SK-N-MC (cell line): ENCODE measurements around the gene FILIP1.

Experiments used
- EZH2 ChIP-seq: fragments of 200-600 bp; sonication (generic); IDR thresholded peaks from one replicate; pipeline ENCODE4 v1.6.1; 2017; ENCODE audit warnings: antibody characterized with exemption
- POLR2AphosphoS5 ChIP-seq: IDR thresholded peaks from 2 replicates; pipeline ENCODE4 v1.6.1; 2012; ENCODE audit warnings: mild to moderate bottlenecking, low read depth, low read length, borderline replicate concordance

DNA sequence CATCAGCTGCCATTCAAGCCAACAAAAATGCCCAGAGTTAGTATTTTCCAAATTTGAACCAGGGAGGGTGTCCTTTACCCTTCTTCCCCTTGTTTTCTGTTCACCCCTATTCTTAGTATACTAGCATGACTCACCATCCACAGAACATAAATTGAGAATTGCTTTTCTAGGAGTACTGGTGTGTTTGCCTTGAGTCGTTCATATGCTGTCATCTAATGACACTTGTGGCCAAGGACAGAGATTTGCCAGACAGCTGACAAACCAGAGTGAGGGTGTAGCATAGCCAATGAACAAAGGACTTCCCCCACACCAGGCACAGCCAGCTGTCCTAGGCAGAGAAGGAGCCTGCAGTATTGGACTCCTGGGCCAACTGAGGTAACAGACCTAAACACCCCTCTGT, 62.2 kb downstream of the FILIP1 start:
- TF ChIP-seq POLR2AphosphoS5 = no peak
- no peak for TF ChIP-seq EZH2
